Measurements from ENCODE around the gene MME.

Gene MME

GRCh38 chr3:155153242-155154186 lies 73.4 kb downstream of the MME start:
- DNase-seq: no peak

- no peak for DNase-seq
Observed at GRCh38 chr3:155154255-155154654, 74.1 kb downstream of the MME start.

- DNase-seq: no peak
Observed at GRCh38 chr3:155158346-155159037, 78.4 kb downstream of the MME start.

- DNase-seq: no peak
Observed at GRCh38 chr3:155159301-155159700, 79.2 kb downstream of the MME start.

GRCh38 chr3:155161640-155162292 lies 81.6 kb downstream of the MME start:
- DNase-seq: no peak

GRCh38 chr3:155164306-155164705 lies 84.2 kb downstream of the MME start:
- DNase-seq: no peak

GRCh38 chr3:155166441-155166840 lies 86.3 kb downstream of the MME start:
- no peak for DNase-seq

- DNase-seq: no peak
Observed at GRCh38 chr3:155169197-155169596, 89.1 kb downstream of the MME start.

- no peak for DNase-seq
Observed at GRCh38 chr3:155173771-155174170, 93.7 kb downstream of the MME start.

- no peak for DNase-seq
Observed at GRCh38 chr3:155178810-155179436, 98.8 kb downstream of the MME start.

GRCh38 chr3:155179437-155179827 lies 99.3 kb downstream of the MME start:
- no peak for DNase-seq

- no peak for DNase-seq
Observed at GRCh38 chr3:155179966-155180757, 100.0 kb downstream of the MME start.

- no peak for DNase-seq
Observed at GRCh38 chr3:155182467-155182866, 102.3 kb downstream of the MME start.

- DNase-seq: no peak
Observed at GRCh38 chr3:155184011-155184410, 103.9 kb downstream of the MME start.

GRCh38 chr3:155185631-155186071 lies 105.5 kb downstream of the MME start:
- no peak for DNase-seq

GRCh38 chr3:155188031-155188430 lies 107.9 kb downstream of the MME start:
- DNase-seq: no peak

- no peak for DNase-seq
Observed at GRCh38 chr3:155189478-155189877, 109.4 kb downstream of the MME start.

- no peak for DNase-seq
Observed at GRCh38 chr3:155190691-155191090, 110.6 kb downstream of the MME start.

- no peak for DNase-seq
Observed at GRCh38 chr3:155192957-155193746, 113.0 kb downstream of the MME start.

GRCh38 chr3:155193868-155194267 lies 113.7 kb downstream of the MME start:
- DNase-seq: no peak

Measured in NCI-H82 (cell line).